K562 (cell line): ENCODE results near the gene TUFM. TPM values are rescaled to one million over a fixed set of nuclear protein-coding genes. Genes with fewer than 3 reads are reported as not detected.

ENCODE experiments used
- CBX1 ChIP-seq: sonication (generic); IDR thresholded peaks from 2 replicates; pipeline ENCODE4 v1.6.1; 2016; ENCODE audit warnings: antibody characterized with exemption, low read depth, mild to moderate bottlenecking
- CREM ChIP-seq: IDR thresholded peaks from 2 replicates; pipeline ENCODE4 v1.6.1; 2014; ENCODE audit warnings: antibody characterized with exemption, low read depth
- CXXC5 ChIP-seq: fragments of 250-450 bp; sonication (Bioruptor Pico); IDR thresholded peaks from 2 replicates; pipeline ENCODE4 v1.8.0; 2022; ENCODE audit warnings: inconsistent platforms, mild to moderate bottlenecking, moderate library complexity
- ELF2 ChIP-seq: fragments of 250-450 bp; sonication (Bioruptor Pico); IDR thresholded peaks from 2 replicates; pipeline ENCODE4 v1.5.0; 2021; ENCODE audit warnings: mild to moderate bottlenecking
- ETV5 ChIP-seq: sonication (generic); formaldehyde crosslinking; IDR thresholded peaks from 2 replicates; pipeline ENCODE4 v1.4.0; 2020; ENCODE audit warnings: low read depth, mild to moderate bottlenecking, missing genetic modification reagents
- GTF2F1 ChIP-seq: IDR thresholded peaks from 2 replicates; pipeline ENCODE4 v1.6.1; 2011; ENCODE audit warnings: low read depth, low read length, improper control_type of control experiment
- KAT7 ChIP-seq: sonication (generic); formaldehyde crosslinking; IDR thresholded peaks from 2 replicates; pipeline ENCODE4 v1.8.0; 2022; ENCODE audit warnings: missing genetic modification reagents, mild to moderate bottlenecking, borderline replicate concordance
- MTA1 ChIP-seq: fragments of 450-650 bp; IDR thresholded peaks from 2 replicates; pipeline ENCODE4 v1.6.1; 2017; ENCODE audit warnings: borderline replicate concordance
- RAD51 ChIP-seq: fragments of 450-650 bp; IDR thresholded peaks from 2 replicates; pipeline ENCODE4 v1.7.1; 2016; ENCODE audit warnings: low read depth, mild to moderate bottlenecking, borderline replicate concordance
- RERE ChIP-seq: sonication (generic); formaldehyde crosslinking; IDR thresholded peaks from 2 replicates; pipeline ENCODE4 v1.8.0; 2023; ENCODE audit warnings: missing genetic modification reagents, mild to moderate bottlenecking, borderline replicate concordance
- TAF7 ChIP-seq: fragments of 450-650 bp; IDR thresholded peaks from 2 replicates; pipeline ENCODE4 v1.6.1; 2016; ENCODE audit warnings: missing genetic modification characterization, missing compliant biosample characterization
- TCF7 ChIP-seq: sonication (generic); IDR thresholded peaks from 2 replicates; pipeline ENCODE4 v1.6.1; 2016; ENCODE audit warnings: antibody characterized with exemption, borderline replicate concordance
- VEZF1 ChIP-seq: fragments of 200-800 bp; sonication (Bioruptor generic); IDR thresholded peaks from 2 replicates; pipeline ENCODE4 v1.6.1; 2017; ENCODE audit warnings: missing genetic modification characterization, missing compliant biosample characterization
- ZBTB7A ChIP-seq: IDR thresholded peaks from 2 replicates; pipeline ENCODE4 v1.6.1; 2011; ENCODE audit warnings: low read depth, mild to moderate bottlenecking, low read length, moderate library complexity, borderline replicate concordance; ENCODE audit not compliant: control insufficient read depth
- ZEB2 ChIP-seq: fragments of 450-650 bp; IDR thresholded peaks from 2 replicates; pipeline ENCODE4 v1.6.1; 2016
- ZFP36 ChIP-seq: fragments of 150-350 bp; IDR thresholded peaks from 2 replicates; pipeline ENCODE4 v1.6.1; 2018; ENCODE audit warnings: low read length, low read depth; ENCODE audit not compliant: partially characterized antibody
- ZNF583 ChIP-seq: fragments of 250-450 bp; sonication (Bioruptor Pico); IDR thresholded peaks from 2 replicates; pipeline ENCODE4 v1.4.0; 2020
- ZNF639 ChIP-seq, 2 experiments: fragments of 200-800 bp in 1 of 2; sonication (Bioruptor generic) in 1 of 2; sonication (generic) in 1 of 2; formaldehyde crosslinking in 1 of 2; IDR thresholded peaks in 1 of 2; conservative IDR thresholded peaks in 1 of 2; 2 replicates each; pipeline versions ENCODE4 v1.5.0 to v1.6.1; 2016 to 2020; ENCODE audit warnings: missing compliant biosample characterization in 1 of 2, missing genetic modification characterization in 1 of 2, missing genetic modification reagents in 1 of 2
- ZSCAN32 ChIP-seq: fragments of 450-650 bp; formaldehyde crosslinking; IDR thresholded peaks from 2 replicates; pipeline ENCODE4 v1.4.0; 2020; ENCODE audit warnings: mild to moderate bottlenecking, moderate library complexity
- polyA plus RNA-seq, 8 experiments: library from polyadenylated mRNA; depleted of rRNA in 4 of 8; stranded (reverse) in 5 of 8; unstranded in 3 of 8; fragments of >200 nt; fragmentation: Nextera tagmentation in 2 of 8; fragmentation: Illumina TruSeq in 1 of 8; extraction: Ambion mirVana in 2 of 8; extraction: Trizol in 1 of 8; gene quantifications; 2 replicates each; pipeline versions ENCODE4 v1.2.1 to v1.2.3, GENCODE V29; 2011 to 2014; ENCODE audit warnings: inconsistent platforms in 1 of 8, missing spikeins in 1 of 8
- total RNA-seq, 7 experiments: library from RNA; depleted of rRNA in 6 of 7; stranded (reverse); fragments of >200 nt in 6 of 7; fragmentation: Illumina TruSeq in 2 of 7; extraction: Trizol in 2 of 7; gene quantifications; 2 replicates each; pipeline versions ENCODE4 v1.2.1 to v1.2.3, GENCODE V29; 2011 to 2021; ENCODE audit warnings: low replicate concordance in 1 of 7

TUFM gene
- total and polyA plus RNA-seq, 9 of the 15 experiments (the other 6 are each of a cell fraction or from before 2014, with no cell fraction given): 34.1 to 434 (median 256) TPM

GRCh38 chr16:28823873-28824716 is 22.1 kb downstream of the TUFM start (continued):
- 0 out of 2 replicates have a peak, but pooled peaks have one; percentile 36 for TF ChIP-seq RAD51
- peak; percentile 67 for TF ChIP-seq CXXC5 (CRISPR knock-in tag)
- peak; percentile 79 for TF ChIP-seq ZEB2
- peak; percentile 94 for TF ChIP-seq ZBTB7A
- no peak for TF ChIP-seq TCF7
- 0 out of 2 replicates have a peak, but pooled peaks have one; percentile 25 for TF ChIP-seq KAT7 (CRISPR knock-in tag)
- TF ChIP-seq VEZF1 (CRISPR knock-in tag): peak; percentile 96
- 0 out of 2 replicates have a peak, but pooled peaks have one; percentile 22 for TF ChIP-seq GTF2F1
- peak; percentile 14; the same call in 1 of the 2 replicates for TF ChIP-seq TAF7 (tag)
- no peak for TF ChIP-seq ZFP36
- peak; percentile 36; the same call in 1 of the 2 replicates for TF ChIP-seq ETV5 (CRISPR knock-in tag)
- TF ChIP-seq MTA1: no peak
- TF ChIP-seq ELF2 (CRISPR knock-in tag): no peak
- peak; percentile 35 for TF ChIP-seq CREM
- peak; percentile 54; the same call in 1 of the 2 replicates for TF ChIP-seq ZNF583 (CRISPR knock-in tag)
- TF ChIP-seq ZNF639 (CRISPR knock-in tag; conservative IDR thresholded peaks at IDR 0.05 in 1 of 2, IDR thresholded peaks at IDR 0.05 in 1 of 2): peak in 1 of 2 experiments; percentile 76; a peak in 2 of 4 replicates
- TF ChIP-seq RERE (CRISPR knock-in tag): no peak
- peak; percentile 66 for TF ChIP-seq ZSCAN32 (CRISPR knock-in tag)
- TF ChIP-seq CBX1: peak; percentile 60; the same call in 1 of the 2 replicates
